ENCODE data around the gene RAD50. TPM values are rescaled to one million over a fixed set of nuclear protein-coding genes. Genes with fewer than 3 reads are reported as not detected.

The RAD50 gene
- total and polyA plus RNA-seq, 7 donors: 6.0 to 34.6 (median 20.0) TPM

GRCh38 chr5:132608107-132608506 lies 51.3 kb downstream of the RAD50 start:
- H3K27me3 ChIP-seq: no peaks in the 10 kb centered on the region
- H3K27ac ChIP-seq: no peak overlapping the region
- no peak for TF ChIP-seq POLR2AphosphoS5 (IDR thresholded peaks at IDR 0.05)
- no peak for TF ChIP-seq CTCF (IDR thresholded peaks at IDR 0.05)
- no peak for TF ChIP-seq EP300 (IDR thresholded peaks at IDR 0.05)
- TF ChIP-seq POLR2A (IDR thresholded peaks at IDR 0.05): no peak
- H3K36me3 ChIP-seq: peaks cover 6 to 98% (median 39%) of the 10 kb centered on the region in 4 donors
- no peak overlapping the region for H3K4me3 ChIP-seq
- intact Hi-C loops (cut with DNase I): no loop called here
- DNase-seq: no peak
- no peaks in the 10 kb centered on the region for H3K4me1 ChIP-seq
- no peaks in the 10 kb centered on the region for H3K9me3 ChIP-seq
- 84 to 92% methylated on average over 5 of the region's 5 CpGs for WGBS, 2 donors

- TF ChIP-seq POLR2AphosphoS5 (IDR thresholded peaks at IDR 0.05): no peak
- no peak for TF ChIP-seq CTCF (IDR thresholded peaks at IDR 0.05)
- Histone ChIP-seq H3K4me1 (no peaks in the 10 kb centered on the region), H3K27me3 (no peaks in the 10 kb centered on the region), H3K36me3 (peaks cover 6 to 98% (median 28%) of the 10 kb centered on the region in 4 donors), H3K27ac (no peak overlapping the region), H3K9me3 (no peaks in the 10 kb centered on the region), H3K4me3 (no peak overlapping the region)
- 97% methylated on average over 2 of the region's 2 CpGs for WGBS, 2 donors
- no peak for DNase-seq
- intact Hi-C loops (cut with DNase I): no loop called here
Measured at GRCh38 chr5:132611965-132612364, 55.2 kb downstream of the RAD50 start.

- Histone ChIP-seq H3K27me3 (no peaks in the 10 kb centered on the region), H3K36me3 (peaks cover 6 to 99% (median 30%) of the 10 kb centered on the region in 4 donors), H3K4me1 (no peaks in the 10 kb centered on the region), H3K27ac (no peak overlapping the region), H3K4me3 (no peak overlapping the region), H3K9me3 (no peaks in the 10 kb centered on the region)
- TF ChIP-seq POLR2A (IDR thresholded peaks at IDR 0.05) (no peak), POLR2AphosphoS5 (IDR thresholded peaks at IDR 0.05) (no peak), CTCF (IDR thresholded peaks at IDR 0.05) (no peak), EP300 (IDR thresholded peaks at IDR 0.05) (no peak)
- WGBS, 2 donors: 71 to 85% methylated on average over 1 of the region's 1 CpG
- no peak for DNase-seq
- intact Hi-C loops (cut with DNase I): no loop called here
Measured at GRCh38 chr5:132612846-132613245, 56.1 kb downstream of the RAD50 start.

GRCh38 chr5:132621699-132622098 lies 64.9 kb downstream of the RAD50 start:
- peaks cover 0 to 76% (median 11%) of the 10 kb centered on the region in 4 donors for H3K36me3 ChIP-seq
- no peaks in the 10 kb centered on the region for H3K9me3 ChIP-seq
- TF ChIP-seq EP300 (IDR thresholded peaks at IDR 0.05) (no peak), CTCF (IDR thresholded peaks at IDR 0.05) (no peak), POLR2AphosphoS5 (IDR thresholded peaks at IDR 0.05) (no peak), POLR2A (IDR thresholded peaks at IDR 0.05) (no peak)
- H3K27ac ChIP-seq: no peak overlapping the region
- DNase-seq: no peak
- intact Hi-C loops (cut with DNase I): no loop called here
- no peak overlapping the region for H3K4me3 ChIP-seq
- H3K4me1 ChIP-seq: no peaks in the 10 kb centered on the region
- no peaks in the 10 kb centered on the region for H3K27me3 ChIP-seq

GRCh38 chr5:132622608-132623007 lies 65.8 kb downstream of the RAD50 start:
- no peak for DNase-seq
- no peak for TF ChIP-seq POLR2AphosphoS5 (IDR thresholded peaks at IDR 0.05)
- TF ChIP-seq POLR2A (IDR thresholded peaks at IDR 0.05): no peak
- no peak for TF ChIP-seq CTCF (IDR thresholded peaks at IDR 0.05)
- no peak for TF ChIP-seq EP300 (IDR thresholded peaks at IDR 0.05)
- no peaks in the 10 kb centered on the region for H3K27me3 ChIP-seq
- intact Hi-C loops (cut with DNase I): no loop called here
- H3K9me3 ChIP-seq: no peaks in the 10 kb centered on the region
- H3K4me3 ChIP-seq: no peak overlapping the region
- no peaks in the 10 kb centered on the region for H3K4me1 ChIP-seq
- peaks cover 0 to 67% (median 10%) of the 10 kb centered on the region in 4 donors for H3K36me3 ChIP-seq
- no peak overlapping the region for H3K27ac ChIP-seq
